ENCODE data around the gene LKAAEAR1. TPM values are rescaled to one million over a fixed set of nuclear protein-coding genes. Genes with fewer than 3 reads are reported as not detected.

Gene LKAAEAR1
- total and polyA plus RNA-seq, 9 of the 15 experiments (the other 6 are each of a cell fraction or from before 2014, with no cell fraction given) = not detected

- TF ChIP-seq RBM25 (IDR thresholded peaks at IDR 0.05; ENCODE audit: low read depth, low read length, severe bottlenecking) (peak; percentile 79), CBX1 (IDR thresholded peaks at IDR 0.05; ENCODE audit: low read depth) (peak; percentile 64; the same call in 1 of the 2 replicates), KAT2B (IDR thresholded peaks at IDR 0.05; ENCODE audit: low read depth, low read length) (no peak), TFAP4 (CRISPR knock-in tag; IDR thresholded peaks at IDR 0.05; ENCODE audit: borderline replicate concordance) (peak; percentile 58; the same call in 1 of the 2 replicates), MAX (CRISPR knock-in tag; IDR thresholded peaks at IDR 0.05) (peak; percentile 51; the same call in 1 of the 2 replicates)
Measured at GRCh38 chr20:64119681-64120341, 35.6 kb upstream of the LKAAEAR1 start (continued).

- in situ Hi-C loops (cut with MboI) = no loop called here
- POLR2A ChIA-PET = no interaction called here
- TF ChIP-seq ATF3 (IDR thresholded peaks at IDR 0.05) (no peak), ATF3 (CRISPR knock-in tag; conservative IDR thresholded peaks at IDR 0.05) (no peak), NUFIP1 (IDR thresholded peaks at IDR 0.05; ENCODE audit: partially characterized antibody) (no peak)
- no peak overlapping the region for H3K27ac ChIP-seq (ENCODE audit: extremely low read depth, low read depth, low read length)
- ATAC-seq (no peak), FAIRE-seq (no peak), DNase-seq (ENCODE audit: extremely low read depth in 1 of 4, low spot score in 3 of 4) (no peak)
- H3K27me3 ChIP-seq (ENCODE audit: control insufficient read depth in 2 of 2, insufficient read depth in 2 of 2, low read length in 2 of 2) = peaks cover under 1 to 33% of the 10 kb centered on the region in 2 experiments; a peak in 4 of 5 replicates
- H3K9me3 ChIP-seq (replicated peaks; ENCODE audit: control insufficient read depth, insufficient read depth, low read depth, low read length) = no peaks in the 10 kb centered on the region
- peaks cover 3 to 22% of the 10 kb centered on the region in 2 experiments; a peak in 2 of 5 replicates for H3K4me1 ChIP-seq (replicated peaks in 1 of 2; ENCODE audit: control insufficient read depth in 2 of 2, insufficient read depth in 2 of 2, low read length in 2 of 2)
- H3K4me2 ChIP-seq (ENCODE audit: insufficient read depth, low read length) = no peak overlapping the region
- 59% methylated on average over 7 of the region's 8 CpGs for WGBS (ENCODE audit: insufficient coverage, low coverage, missing lambda C conversion rate)
- CTCF ChIA-PET (ENCODE audit: low intra/inter-chr PET ratio) = interaction anchor here (1.7 to 2.3 kb wide), 2 partner anchors 36 to 80 kb away, joined by 14 to 16 read pairs; partner anchors contain the start of gene LKAAEAR1
- BruUV-seq (replicated peaks) = no TSS peak
- no peaks in the 10 kb centered on the region for H3K9me1 ChIP-seq (ENCODE audit: control insufficient read depth, insufficient read depth, low read length)
- no peak overlapping the region for H2AFZ ChIP-seq (ENCODE audit: low read depth, low read length)
- no peak overlapping the region for H3K9ac ChIP-seq (ENCODE audit: insufficient read depth in 1 of 2, low read depth in 2 of 2, low read length in 2 of 2)
- H3K36me3 ChIP-seq (ENCODE audit: control insufficient read depth, insufficient read depth, low read length) = no peaks in the 10 kb centered on the region
- H3K79me2 ChIP-seq (ENCODE audit: control insufficient read depth, insufficient read depth, low read length) = no peaks in the 10 kb centered on the region
- no peak overlapping the region for H3K4me3 ChIP-seq
- intact Hi-C loops (cut with micrococcal nuclease) = no loop called here
- H4K20me1 ChIP-seq (replicated peaks; ENCODE audit: control insufficient read depth, insufficient read depth, low read length) = peaks cover 12% of the 10 kb centered on the region; the same call in 1 of the 2 replicates
Measured at GRCh38 chr20:64119301-64119680, 35.1 kb upstream of the LKAAEAR1 start.

All from K562 (cell line).